Glomerular visceral epithelial cell (primary cell): Measurements from ENCODE around the gene AIP.

Experiments
- DNase-seq: peaks from one replicate; pipeline ENCODE4 v3.0.0-alpha.2; 2016; ENCODE audit errors: extremely low spot score

AIP gene

DNA sequence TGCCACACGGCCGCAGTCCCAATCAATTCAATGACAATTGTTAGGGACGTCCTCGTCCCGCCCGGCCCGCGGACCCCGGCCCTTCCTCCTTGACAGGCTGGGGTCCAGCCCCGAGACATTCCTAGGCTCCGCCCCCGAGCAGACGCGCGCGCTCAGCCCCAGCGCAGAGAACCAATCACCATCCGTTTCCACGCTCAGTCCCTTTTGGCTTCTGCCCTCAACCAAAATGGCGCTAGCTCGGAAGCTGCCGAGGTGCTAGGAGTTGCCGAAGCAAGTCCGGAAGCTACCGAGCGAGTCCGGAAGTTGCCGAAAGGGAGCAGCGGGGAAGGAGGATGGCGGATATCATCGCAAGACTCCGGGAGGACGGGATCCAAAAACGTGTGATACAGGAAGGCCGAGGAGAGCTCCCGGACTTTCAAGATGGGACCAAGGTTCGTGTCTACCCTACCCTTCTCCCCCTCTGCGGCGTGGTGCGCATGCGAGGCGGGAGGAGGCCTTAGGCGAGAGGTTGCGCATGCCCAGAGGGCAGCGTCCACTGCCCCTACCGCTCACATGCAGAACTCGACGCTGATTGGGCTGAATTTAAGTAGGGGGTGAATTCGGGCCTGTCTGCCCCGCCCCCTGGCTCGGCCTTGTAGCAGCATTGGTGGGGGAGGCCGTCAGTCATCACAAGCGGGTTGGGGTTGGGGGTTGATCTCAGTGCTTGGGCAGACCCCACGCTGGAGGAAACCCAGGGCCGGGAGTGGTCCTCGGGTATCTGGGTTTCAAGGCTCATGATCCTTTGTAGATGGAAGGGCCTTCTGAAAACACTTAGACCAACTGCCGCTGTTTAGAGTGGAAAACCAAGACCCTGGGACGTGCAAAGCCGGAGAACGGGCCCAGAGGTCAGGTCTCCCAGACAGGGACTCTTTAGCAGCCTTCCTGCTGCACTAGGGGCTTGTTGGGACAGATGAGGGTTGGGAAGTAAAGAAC is at the start of gene AIP:
TSS of gene AIP (plus strand) at position 200 of the 972 bp plus-strand sequence. CDS start at position 333, 133 bp downstream.
- peak; percentile 96 for DNase-seq

DNA sequence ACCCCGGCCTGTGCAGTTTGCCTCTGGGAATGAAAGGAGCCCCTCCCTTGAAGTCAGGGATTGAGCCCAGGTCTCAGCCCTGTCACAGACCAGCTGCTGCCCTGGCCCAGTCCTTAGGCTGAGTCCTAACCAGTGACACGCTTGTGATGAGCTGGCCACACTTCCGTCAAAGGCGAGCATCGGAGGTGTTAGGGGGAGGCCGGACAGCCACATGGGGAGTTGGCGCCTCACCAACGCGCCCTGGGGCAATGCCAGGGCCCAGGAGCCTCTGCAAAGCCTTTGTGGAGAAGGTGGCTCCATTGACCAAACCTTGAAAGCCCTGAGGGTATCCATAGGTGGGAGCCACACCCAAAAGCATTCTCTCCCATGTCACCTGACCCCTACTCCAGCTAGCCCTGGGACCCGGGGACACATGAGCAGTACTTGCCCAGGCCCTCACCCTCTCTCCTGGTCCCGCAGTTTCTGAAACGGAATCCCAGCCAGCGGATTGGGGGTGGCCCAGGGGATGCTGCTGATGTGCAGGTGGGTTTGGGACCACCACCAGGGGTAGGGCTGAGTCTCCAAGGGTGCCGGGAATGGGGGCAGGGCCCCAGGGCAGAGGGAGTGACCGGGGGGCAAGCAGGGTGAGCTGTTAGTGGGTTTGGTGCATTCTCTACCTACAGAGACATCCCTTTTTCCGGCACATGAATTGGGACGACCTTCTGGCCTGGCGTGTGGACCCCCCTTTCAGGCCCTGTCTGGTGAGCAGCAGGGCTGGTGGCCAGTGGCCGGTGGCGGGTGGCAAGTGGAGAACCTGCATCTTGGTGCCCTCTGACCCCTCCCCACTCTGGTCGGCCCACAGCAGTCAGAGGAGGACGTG is 49.1 kb upstream of the AIP start:
- no peak for DNase-seq

DNA sequence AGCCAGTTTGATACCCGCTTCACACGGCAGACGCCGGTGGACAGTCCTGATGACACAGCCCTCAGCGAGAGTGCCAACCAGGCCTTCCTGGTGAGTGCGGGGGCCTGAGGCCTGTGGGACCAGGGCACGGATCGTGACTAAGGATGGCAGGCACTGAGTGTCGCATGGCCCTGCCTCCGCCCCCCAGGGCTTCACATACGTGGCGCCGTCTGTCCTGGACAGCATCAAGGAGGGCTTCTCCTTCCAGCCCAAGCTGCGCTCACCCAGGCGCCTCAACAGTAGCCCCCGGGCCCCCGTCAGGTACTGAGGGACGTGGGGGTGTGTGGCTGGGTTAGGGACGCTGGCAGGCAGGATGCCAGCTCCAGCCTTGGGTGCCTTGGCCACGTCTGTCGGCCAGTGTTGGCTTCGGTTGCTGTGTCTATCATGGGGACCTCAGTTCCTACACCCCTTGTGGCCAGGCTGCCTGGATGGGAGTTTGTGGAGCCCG is 48.4 kb upstream of the AIP start:
- no peak for DNase-seq

DNA sequence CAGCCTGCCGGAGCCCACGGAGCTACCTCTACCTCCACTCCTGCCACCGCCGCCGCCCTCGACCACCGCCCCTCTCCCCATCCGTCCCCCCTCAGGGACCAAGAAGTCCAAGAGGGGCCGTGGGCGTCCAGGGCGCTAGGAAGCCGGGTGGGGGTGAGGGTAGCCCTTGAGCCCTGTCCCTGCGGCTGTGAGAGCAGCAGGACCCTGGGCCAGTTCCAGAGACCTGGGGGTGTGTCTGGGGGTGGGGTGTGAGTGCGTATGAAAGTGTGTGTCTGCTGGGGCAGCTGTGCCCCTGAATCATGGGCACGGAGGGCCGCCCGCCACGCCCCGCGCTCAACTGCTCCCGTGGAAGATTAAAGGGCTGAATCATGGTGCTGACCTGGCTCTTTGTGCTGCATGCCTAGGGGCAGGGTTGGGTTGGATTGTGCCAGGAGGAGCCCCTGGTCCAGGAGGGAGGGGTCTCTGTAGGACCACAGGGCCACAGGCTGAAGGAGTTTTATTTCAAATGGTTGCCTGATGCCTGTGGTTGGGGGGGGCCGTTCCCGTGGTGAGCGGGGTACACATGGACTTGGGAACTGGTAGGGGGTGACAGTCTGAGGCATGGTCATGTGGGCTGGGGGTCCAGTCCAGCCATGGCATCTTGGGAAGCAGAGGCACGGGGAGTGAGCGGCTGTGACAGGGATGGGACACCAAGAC is 47.6 kb upstream of the AIP start:
- DNase-seq: no peak

DNA sequence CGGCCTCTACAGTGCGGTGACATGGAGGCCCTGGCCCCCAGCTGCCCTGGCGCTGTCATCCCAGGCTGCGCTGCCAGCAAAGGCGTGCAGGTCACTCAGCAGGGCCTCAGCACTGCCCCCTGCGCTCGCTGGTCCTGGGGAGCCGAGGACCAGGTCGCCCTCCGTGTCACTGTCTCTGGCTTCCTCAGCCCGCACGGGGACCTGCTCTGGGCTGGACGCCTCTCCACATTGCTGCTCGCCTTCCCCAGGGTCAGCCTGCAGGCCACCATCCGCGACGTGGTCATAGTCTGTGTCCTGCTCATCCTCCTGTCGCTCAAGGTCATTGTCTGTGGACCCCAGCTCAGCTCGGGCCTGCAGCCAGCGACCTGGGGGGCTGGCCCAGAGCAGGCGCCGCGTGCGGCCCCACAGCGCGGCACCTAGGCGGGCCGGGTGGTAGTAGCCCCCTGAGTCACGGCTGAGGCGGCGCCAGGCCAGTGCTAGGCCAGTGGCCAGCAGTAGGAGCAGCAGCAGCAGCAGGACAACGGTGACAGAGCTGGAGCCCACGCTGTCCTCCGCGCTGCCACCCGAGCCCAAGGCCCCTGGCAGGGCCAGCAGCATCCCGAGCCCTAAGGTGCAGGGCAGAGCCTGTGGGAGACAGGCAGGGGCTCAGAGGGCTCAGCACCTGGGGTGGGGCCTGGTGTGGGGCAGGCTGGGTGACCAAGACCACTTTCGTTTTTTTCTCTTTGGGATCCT is 46.9 kb upstream of the AIP start:
- DNase-seq: no peak

DNA sequence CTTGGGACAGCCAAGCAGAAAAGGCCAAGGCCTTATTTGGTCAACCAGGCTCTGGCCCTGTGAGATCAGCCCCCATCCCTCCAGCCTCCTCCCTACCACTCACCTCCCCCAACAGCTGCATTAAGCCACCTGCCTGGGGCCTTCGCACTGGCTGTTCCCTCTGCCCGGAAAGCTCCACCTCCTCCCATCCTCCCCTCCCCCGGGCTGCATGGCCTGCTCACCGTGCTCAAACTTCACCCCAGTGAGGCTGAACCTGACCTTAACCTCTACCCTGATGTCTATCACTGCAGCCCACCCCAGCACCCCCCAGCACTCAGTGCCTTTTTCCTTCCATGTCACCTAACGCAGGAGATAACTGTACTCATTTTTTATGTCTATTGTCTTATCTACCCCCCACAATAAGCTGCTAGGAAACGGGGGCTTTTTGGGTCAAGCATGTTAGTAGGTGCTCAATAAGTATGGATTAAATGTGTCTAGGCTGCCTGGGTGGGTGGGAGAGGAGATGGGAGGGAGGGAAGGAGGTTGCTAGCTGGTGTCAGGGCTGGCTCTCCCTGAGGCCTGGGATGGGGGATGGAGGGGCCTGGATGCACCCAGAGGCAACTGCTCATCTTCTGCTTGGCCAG is 46.3 kb upstream of the AIP start:
- DNase-seq: no peak

DNA sequence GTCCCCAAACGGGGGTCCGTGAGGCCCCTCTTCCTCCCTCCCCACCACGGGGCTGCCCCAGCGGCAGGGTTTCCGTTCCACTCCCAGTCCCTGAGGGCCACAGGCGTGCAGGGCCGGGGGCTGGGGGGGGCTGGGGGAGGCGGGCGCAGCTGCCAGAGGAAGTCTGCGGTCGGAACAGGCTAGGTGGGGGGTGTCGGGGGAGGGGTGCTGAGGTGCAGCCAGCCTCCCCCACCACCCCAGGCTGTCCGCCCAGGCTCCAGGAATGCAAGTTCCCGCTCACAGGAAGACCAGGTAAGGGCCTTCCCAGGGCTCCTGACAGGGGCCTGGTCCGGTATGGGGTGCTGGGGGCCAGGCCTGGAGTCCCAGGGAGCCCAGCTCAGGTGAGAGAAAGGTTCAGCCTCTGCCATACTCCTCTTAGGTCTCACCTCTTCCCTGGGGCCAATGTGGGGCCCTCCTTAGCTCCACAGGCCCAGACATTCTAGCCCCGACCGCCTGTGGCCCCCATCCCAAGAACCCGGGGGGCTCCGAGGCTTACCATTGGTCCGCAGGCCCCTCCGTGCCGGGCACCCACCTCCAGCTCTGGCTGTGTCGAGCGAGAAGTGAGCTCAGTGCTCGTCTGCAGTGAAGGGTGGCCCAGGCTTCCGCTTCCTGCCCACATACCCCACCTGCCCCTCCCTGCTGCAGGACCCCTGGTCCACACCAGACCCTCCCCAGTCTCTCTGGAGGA is 45.6 kb upstream of the AIP start, which contains the start of gene PTPRCAP:
TSS of gene PTPRCAP (minus strand) at position 601 of the 727 bp plus-strand sequence. CDS start at position 538, 63 bp downstream.
- no peak for DNase-seq

DNA sequence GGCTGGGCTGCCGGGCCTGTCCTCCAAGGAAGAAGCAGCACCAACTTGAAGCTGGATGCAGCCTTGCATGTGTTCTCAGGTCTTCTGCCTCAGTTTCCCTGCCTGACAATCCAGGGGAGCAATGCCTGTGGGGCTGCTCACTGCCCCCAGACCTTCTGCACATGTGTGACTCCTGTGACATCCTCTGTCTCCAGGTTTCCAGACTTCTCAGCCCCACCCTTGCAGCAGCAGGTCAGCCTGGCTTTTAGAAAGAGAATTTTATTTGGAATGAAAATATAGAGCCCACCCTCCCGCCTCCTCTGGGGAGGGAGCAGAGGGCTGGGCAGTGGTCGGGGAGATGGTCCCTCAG is 45.0 kb upstream of the AIP start:
- no peak for DNase-seq

DNA sequence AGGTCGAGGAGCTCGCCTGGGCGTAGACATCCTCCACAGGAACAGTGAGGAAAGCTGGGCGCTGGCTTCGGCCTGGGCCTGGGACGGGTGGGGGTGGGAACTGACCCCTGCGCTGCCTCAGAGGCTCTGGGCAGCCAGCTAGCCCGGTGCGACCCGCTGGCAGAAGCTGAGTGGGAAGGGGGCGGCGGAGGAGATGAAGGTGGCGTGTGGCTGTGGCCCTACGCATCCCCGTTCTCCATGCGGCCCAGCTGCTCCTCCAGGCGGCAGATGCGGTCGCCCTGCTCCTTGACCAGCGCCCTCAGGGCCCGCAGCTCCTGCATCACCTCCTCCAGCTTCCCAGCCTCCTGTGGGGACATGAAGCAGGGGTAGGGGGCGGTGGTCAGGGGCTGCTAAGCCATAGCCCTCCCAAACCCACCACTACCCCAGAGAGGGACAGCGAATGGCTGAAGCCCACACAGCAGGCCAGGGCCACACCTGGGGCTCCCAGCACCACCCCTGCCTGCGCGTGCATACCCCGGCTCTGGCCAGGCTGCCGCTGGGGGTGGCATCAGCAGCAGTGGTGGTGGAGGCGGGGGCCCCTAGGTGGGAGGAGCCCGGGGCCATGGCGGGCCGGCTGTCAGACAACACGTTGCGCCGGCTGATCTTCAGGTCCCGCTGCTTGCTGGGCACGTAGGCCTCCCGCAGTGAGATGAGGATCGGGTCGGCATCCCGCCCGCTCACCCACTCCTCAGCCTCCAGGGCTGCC is 44.5 kb upstream of the AIP start:
- no peak for DNase-seq

DNA sequence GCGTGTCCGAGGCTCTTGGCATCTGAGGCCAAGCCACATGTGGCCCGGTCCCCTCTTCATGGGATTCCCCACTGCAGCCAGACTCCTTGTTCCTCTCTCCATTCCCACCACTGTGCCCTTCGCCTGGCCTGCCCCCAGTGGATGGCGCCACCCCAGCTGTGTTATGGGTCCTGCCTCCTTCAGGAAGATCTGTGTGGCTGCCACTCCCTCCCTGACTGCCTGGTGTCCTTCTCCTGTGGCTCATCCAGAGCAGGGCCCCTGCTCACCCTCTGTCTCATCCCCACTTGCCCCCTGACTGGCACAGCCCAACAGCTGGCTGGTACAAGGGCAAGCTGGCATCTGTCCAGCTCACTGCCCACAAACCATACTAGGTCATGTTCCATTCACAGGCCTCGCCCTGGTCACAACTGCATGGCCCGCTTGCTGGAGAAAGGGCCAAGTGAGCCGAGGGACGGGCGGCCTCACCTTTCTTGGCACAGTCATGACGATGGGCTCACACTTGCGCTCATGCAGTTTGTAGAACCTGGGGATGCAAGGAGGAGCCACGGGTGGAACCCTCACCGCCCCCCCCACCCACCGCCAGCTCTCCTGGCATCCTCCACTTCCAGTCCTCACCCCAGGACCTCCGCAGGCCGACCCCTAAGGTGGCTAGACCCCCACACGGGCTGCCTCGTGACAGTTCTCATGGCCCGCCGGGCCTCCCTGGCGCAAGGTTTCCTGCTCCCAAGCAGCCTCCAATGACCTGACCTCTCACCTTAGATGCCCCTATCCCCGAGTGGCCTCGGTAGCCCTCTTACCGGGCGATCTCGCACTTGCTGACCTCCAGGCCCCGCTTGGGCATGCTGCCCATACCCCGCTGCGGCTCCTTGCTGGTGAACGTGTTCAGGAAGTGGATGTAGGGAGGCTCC is 43.3 kb upstream of the AIP start:
- DNase-seq: peak; percentile 56

DNA sequence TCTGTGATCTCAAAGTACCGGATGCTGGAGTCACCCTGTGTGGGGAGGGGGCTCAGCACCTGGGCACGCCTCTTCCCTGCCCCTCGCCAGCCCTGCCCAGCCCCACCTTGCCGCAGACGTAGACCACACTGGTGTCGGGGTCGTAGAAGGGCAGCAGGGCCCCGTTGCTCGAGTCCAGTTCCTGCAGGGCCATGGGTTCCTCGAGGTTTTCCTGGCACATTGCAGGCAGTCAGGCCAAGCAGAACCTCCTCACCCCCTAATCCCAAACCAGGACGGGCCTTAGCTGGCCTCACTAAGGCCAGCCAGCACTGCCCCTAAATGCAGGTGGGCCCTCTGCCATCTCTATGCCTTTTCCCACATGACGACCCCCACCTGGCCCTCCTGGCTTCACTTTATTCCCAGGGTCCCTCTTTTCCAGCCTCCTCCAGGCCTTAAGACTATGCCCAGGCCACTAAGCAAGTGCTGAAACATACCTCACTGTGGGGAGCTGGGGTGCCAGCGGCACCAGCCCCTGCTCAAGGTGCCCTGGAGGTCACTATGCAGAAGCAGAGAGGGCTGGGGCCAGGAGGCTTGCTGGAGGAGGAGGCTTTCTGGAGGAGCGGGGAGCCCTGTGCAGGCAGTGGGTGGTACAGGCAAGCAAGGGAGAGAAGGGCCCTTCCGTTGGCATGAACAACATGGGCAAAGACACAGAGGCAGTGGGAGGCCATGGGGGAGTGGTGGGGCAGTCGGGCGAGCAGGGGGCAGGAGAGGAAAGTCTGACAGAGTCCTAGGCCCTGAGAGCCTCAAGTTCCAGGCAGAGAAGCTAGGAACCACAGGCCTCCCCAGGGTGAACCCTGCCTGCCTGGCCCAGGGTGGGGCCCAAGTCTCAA is 42.4 kb upstream of the AIP start:
- no peak for DNase-seq

DNA sequence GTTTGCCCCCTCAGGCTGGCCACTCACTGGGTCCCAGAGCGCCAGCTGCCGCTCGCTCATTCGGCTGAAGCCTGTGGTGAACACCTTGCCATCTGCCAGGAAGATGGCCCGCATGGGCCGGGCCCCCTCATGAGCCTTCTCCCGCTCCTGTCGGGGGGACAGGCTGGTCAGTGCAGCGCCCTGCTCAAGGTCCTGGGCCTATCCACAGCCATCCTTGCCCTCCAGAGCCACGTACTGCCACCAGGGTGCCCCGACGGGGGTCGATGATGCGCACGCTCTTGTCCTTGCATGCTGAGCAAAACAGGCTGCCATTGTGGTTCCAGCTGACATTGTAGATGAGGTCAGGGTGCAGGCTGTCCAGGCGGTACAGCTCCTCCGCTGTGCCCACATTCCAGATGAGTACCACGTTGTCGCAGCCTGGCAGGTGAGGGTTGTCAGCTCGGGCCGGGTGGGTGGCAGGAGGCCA is 41.7 kb upstream of the AIP start:
- no peak for DNase-seq

DNA sequence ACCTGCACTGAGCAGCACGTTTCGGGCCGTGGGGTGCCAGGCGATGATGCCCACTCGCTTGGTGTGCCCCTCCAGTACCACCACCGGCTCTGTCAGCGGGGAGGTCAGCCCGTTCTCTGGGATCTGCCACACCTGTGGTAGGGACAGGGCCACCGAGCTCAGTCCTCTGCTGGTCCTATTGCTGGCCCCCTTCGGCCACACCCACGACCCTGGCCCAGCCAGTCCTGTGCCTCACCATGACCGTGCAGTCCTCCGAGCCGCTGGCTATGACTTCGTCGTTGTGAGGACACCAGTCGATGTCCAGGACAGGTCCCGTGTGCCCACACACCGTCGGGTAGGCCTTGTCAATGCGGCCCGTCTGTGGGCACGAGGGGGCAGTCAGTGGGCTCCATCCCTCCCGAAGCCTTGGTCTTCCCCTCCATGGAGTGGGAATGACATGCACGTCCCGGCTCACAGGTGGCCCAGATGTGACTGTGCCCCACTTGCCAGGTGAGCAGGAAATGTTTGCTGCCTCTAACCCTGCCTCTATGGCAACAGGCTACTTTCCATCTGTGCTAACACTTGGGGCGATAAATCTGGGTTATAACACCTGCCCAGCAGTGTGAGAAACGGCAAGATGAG is 41.0 kb upstream of the AIP start:
- DNase-seq: no peak

DNA sequence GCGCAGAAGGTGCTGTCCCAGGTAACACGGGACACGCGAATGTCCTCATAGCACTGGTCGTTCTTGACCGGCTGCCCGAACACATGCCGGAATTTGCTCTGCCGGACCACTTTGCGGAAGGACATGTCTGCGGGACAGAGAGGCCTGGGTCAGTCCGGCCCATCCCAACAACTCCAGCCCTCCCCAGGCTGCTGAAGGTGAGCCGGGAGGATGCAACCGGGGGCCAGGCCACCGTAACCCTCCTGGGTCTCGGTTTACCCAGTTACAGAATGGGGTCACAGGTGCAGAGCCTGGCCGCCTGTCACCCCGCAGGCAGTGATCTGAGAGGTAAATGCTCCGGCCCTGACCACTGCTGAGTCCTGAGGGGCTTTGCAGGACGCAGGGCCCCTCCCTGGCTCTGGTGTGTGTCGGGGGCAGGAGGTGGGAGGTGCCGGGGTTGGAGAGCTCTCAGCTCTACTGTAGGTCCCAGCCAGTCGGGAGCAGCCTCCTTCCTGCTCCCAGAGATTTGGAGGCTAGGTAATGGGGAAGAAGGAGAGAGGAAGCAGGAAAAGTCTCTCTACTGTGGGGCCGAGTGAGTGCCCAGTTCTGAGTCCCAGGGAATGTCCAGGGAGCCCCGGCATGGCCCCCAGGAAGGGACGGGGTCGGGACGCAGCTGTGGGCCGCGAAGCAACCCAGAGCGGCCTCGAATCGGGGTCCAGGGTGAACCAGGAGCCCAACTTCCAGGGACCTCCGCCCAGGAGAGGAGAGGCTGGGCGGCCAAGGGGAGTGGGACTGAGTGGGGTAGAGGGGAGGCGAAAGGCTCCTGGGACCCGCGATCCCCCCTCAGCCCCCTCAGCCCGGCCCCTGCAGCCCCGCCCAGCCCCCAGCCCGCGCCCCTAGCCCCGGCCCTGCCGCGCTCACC is 40.1 kb upstream of the AIP start:
- no peak for DNase-seq

DNA sequence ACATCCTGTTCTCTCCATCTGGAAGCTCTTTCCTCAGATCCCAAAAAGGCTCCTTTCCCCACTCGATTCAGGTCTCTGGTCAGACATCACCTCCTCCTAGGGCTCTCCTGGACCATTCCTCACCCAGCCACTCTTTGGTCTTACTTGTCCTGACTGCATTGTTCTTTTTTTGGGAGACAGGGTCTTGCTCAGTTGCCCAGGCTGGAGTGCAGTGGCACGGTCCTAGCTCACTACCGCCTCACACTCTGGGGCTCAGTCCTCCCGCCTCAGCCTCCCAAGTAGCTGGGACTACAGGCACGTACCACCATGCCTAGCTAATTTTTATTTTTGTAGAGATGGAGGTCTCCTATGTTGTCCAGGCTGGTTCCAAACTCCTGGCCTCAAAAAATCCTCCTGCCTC is 37.3 kb upstream of the AIP start:
- no peak for DNase-seq

DNA sequence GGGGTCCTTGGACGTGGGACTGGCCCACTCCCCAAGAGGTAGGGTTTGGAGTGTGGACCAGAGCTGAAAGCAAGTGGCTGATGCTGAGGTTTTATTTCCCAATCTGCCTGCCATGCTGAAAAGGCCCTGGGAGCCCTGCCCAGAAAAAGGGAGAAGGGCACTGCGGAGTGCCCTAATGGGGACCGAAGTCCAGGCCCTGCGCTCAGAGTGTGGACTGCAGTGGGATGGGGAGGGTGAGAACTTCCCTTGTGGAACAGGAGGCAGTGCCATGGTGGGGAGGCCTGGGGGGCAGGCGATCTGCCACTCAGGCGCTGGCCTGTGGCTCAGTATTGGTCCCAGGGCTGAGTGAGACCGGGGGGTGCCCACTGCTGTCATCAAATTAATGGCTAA is 34.6 kb upstream of the AIP start:
- DNase-seq: no peak
